Calu3 (cell line): Measurements from ENCODE around the gene IGFBP7. TPM values are rescaled to one million over a fixed set of nuclear protein-coding genes. Genes with fewer than 3 reads are reported as not detected.
"Not testable (repeated sequence)": the region's sequence is repeated elsewhere in the genome, so short reads cannot be mapped to it uniquely, and the experiment has no call there.

ENCODE experiments used
- BruUV-seq: library from RNA; stranded (reverse); fragments of 400-500 nt; replicated peaks from 2 replicates; lab custom pipeline; 2021; lab: Mats Ljungman, UMichigan
- CTCF ChIA-PET: fragments of 300-600 bp; sonication (Branson Sonifier 250); formaldehyde crosslinking; loops from one replicate; lab custom pipeline; 2022; ENCODE audit warnings: antibody characterized with exemption; lab: Charles Lee
- DNase-seq: peaks from one replicate; pipeline ENCODE4 v3.0.0; 2022
- H3K27ac Mint-ChIP-seq: one replicate; pipeline ENCODE4 v1.8.0; 2022; ENCODE audit warnings: mixed read lengths; ENCODE audit not compliant: unreplicated experiment
- H3K27me3 Mint-ChIP-seq: one replicate; pipeline ENCODE4 v1.8.0; 2022; ENCODE audit warnings: mixed read lengths; ENCODE audit not compliant: unreplicated experiment
- H3K36me3 Mint-ChIP-seq: one replicate; pipeline ENCODE4 v1.8.0; 2022; ENCODE audit warnings: mild to moderate bottlenecking, moderate library complexity, mixed read lengths; ENCODE audit not compliant: insufficient read depth, unreplicated experiment
- H3K4me1 Mint-ChIP-seq: one replicate; pipeline ENCODE4 v1.8.0; 2022; ENCODE audit warnings: mild to moderate bottlenecking, low read depth, mixed read lengths; ENCODE audit not compliant: unreplicated experiment
- H3K4me3 Mint-ChIP-seq: one replicate; pipeline ENCODE4 v1.8.0; 2022; ENCODE audit warnings: mild to moderate bottlenecking, low read depth, moderate library complexity, mixed read lengths; ENCODE audit not compliant: unreplicated experiment
- H3K9me3 Mint-ChIP-seq: one replicate; pipeline ENCODE4 v1.8.0; 2022; ENCODE audit warnings: low read depth, mixed read lengths; ENCODE audit not compliant: unreplicated experiment
- CTCF ChIP-seq: fragments of 200-600 bp; IDR thresholded peaks from one replicate; pipeline ENCODE4 v1.8.0; 2022; ENCODE audit warnings: antibody characterized with exemption; ENCODE audit not compliant: unreplicated experiment
- intact Hi-C: fragments of 100-400 bp; cut with micrococcal nuclease; formaldehyde crosslinking; loops from one replicate; pipeline ENCODE4 v1.10.0; 2022; ENCODE audit not compliant: unreplicated experiment
- total RNA-seq: library from RNA; stranded (reverse); gene quantifications from 2 replicates; pipeline ENCODE4 v1.2.3, GENCODE V29; 2022

Gene IGFBP7
- total RNA-seq, 1 experiment from 2014 or later, result 20.6 TPM

- BruUV-seq, result no TSS peak
- CTCF ChIA-PET, result no interaction called here
- Mint-ChIP-seq H3K27me3 (no peaks in the 10 kb centered on the region), H3K36me3 (no peaks in the 10 kb centered on the region), H3K4me1 (no peaks in the 10 kb centered on the region), H3K4me3 (no peak overlapping the region), H3K9me3 (no peaks in the 10 kb centered on the region), H3K27ac (no peak overlapping the region)
- no peak for DNase-seq
- TF ChIP-seq CTCF, result no peak
- intact Hi-C loops, result no loop called here
These were observed 48.8 kb downstream of the IGFBP7 start for GRCh38 chr4:57061395-57061794.

- BruUV-seq, H3K27ac Mint-ChIP-seq, CTCF ChIA-PET: not testable (repeated sequence)
These were observed 49.5 kb downstream of the IGFBP7 start for GRCh38 chr4:57060717-57061067.

GRCh38 chr4:57059890-57060716 is 50.1 kb downstream of the IGFBP7 start:
- no peaks in the 10 kb centered on the region for H3K9me3 Mint-ChIP-seq
- TF ChIP-seq CTCF, result no peak
- H3K27ac Mint-ChIP-seq, result no peak overlapping the region
- intact Hi-C loops, result no loop called here
- CTCF ChIA-PET, result no interaction called here
- H3K4me3 Mint-ChIP-seq, result no peak overlapping the region
- H3K4me1 Mint-ChIP-seq, result no peaks in the 10 kb centered on the region
- peaks cover 8% of the 10 kb centered on the region for H3K27me3 Mint-ChIP-seq
- no TSS peak for BruUV-seq
- H3K36me3 Mint-ChIP-seq, result no peaks in the 10 kb centered on the region
- no peak for DNase-seq

More at GRCh38 chr4:57060717-57061067, 49.5 kb downstream of the IGFBP7 start:
- H3K36me3 Mint-ChIP-seq, DNase-seq, H3K4me1 Mint-ChIP-seq, intact Hi-C loops, H3K4me3 Mint-ChIP-seq, H3K27me3 Mint-ChIP-seq, H3K9me3 Mint-ChIP-seq: not testable (repeated sequence)

GRCh38 chr4:57055886-57056285 is 54.3 kb downstream of the IGFBP7 start:
- intact Hi-C loops, result no loop called here
- BruUV-seq, result no TSS peak
- CTCF ChIA-PET, result interaction anchor here (0.6 kb wide), 1 partner anchor 590 kb away, joined by 4 read pairs; no protein-coding TSS in a partner anchor

More at GRCh38 chr4:57055886-57056285, 54.3 kb downstream of the IGFBP7 start:
- no peaks in the 10 kb centered on the region for H3K4me1 Mint-ChIP-seq
- no peak for DNase-seq
- no peak overlapping the region for H3K4me3 Mint-ChIP-seq
- no peaks in the 10 kb centered on the region for H3K9me3 Mint-ChIP-seq
- no peak overlapping the region for H3K27ac Mint-ChIP-seq
- H3K27me3 Mint-ChIP-seq, result peaks cover 21% of the 10 kb centered on the region
- no peaks in the 10 kb centered on the region for H3K36me3 Mint-ChIP-seq
- no peak for TF ChIP-seq CTCF
